ENCODE data around the gene C1orf50. TPM values are rescaled to one million over a fixed set of nuclear protein-coding genes. Genes with fewer than 3 reads are reported as not detected.

C1orf50 gene
- total and polyA plus RNA-seq, 10 donors, result 1.5 to 9.8 (median 4.5) TPM

DNA sequence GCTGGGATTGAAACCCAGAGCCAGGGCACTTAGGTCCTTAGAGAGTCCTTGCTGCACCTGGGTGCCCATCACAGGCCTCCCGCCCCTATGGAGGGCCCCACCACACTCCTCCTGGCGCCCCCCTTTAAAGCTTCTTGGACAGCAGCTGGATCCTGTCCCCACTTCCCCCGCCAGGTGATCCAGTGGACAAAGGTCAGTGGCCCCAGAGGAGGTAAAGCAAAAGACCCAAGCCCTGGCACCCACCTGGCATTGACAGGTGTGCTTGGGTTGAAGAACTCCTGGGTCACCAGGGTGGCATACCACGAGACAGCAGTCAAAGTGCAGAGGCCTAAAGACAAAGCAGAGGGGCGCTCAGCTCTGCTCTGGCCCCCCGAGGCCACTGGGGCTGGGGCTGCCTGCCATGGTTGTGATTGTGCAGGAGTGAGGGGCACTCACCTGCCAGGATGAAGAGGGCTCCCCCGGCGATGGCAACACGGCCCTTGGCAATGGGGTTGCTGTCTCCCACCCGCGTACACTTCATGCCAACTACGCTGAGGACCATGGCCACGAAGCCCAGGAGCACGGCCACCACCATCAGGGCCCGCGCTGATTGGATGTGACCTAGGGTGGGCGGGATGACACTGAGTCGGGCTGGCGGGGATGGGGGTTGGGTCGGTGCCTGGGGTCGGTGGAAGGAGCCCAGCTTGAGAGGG is 28.9 kb upstream of the C1orf50 start:
- Histone ChIP-seq H3K4me1 (peaks cover 0 to 19% (median 12%) of the 10 kb centered on the region in 6 donors), H3K4me3 (no peak overlapping the region), H3K27me3 (replicated peaks in 1 of 7) (no peaks in the 10 kb centered on the region), H3K36me3 (no peaks in the 10 kb centered on the region), H3K27ac (no peak overlapping the region), H3K9me3 (no peaks in the 10 kb centered on the region)
- DNase-seq, result no peak
- intact Hi-C loops (cut with DNase I; ENCODE audit: low total_unique reads), result no loop called here
- 86 to 94% (median 92%) methylated on average over 13 to 21 of the region's 21 CpGs for WGBS, 5 donors
- TF ChIP-seq, protein P1, sequence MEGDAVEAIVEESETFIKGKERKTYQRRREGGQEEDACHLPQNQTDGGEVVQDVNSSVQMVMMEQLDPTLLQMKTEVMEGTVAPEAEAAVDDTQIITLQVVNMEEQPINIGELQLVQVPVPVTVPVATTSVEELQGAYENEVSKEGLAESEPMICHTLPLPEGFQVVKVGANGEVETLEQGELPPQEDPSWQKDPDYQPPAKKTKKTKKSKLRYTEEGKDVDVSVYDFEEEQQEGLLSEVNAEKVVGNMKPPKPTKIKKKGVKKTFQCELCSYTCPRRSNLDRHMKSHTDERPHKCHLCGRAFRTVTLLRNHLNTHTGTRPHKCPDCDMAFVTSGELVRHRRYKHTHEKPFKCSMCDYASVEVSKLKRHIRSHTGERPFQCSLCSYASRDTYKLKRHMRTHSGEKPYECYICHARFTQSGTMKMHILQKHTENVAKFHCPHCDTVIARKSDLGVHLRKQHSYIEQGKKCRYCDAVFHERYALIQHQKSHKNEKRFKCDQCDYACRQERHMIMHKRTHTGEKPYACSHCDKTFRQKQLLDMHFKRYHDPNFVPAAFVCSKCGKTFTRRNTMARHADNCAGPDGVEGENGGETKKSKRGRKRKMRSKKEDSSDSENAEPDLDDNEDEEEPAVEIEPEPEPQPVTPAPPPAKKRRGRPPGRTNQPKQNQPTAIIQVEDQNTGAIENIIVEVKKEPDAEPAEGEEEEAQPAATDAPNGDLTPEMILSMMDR (IDR thresholded peaks at IDR 0.05 in 8 of 11, conservative IDR thresholded peaks at IDR 0.05 in 3 of 11), result no peak
- TF ChIP-seq POLR2AphosphoS5 (IDR thresholded peaks at IDR 0.05) (no peak), POLR2A (IDR thresholded peaks at IDR 0.05) (no peak)

DNA sequence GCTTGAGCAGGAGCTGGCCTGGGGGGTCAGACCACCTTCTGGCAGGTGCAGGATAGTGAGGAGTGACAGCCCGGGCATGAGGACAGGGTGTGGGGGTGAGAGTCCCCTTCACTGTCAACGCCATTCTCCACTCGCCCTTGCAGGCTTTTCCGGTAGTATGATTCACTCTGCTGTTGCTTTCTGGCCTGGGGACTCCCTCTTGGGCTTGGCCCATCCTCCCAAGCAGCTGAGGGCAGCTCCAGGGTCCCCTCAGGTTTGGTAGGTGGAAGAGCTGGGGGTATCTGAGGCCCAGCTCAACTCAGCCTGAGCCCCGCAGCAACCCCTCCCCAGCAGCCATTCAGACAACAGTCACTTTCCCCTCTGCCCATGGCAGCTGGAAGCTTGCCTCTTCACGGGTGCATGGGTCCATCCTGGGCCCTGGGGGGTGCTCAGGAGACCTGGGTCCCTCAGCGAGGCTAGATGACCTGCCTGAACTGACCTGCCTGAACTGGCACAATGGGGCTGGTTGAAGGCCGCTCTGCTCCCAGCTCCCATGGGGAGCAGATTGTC is 28.3 kb upstream of the C1orf50 start:
- no peak overlapping the region for H3K27ac ChIP-seq
- 76 to 95% (median 86%) methylated on average over 8 of the region's 8 CpGs for WGBS, 5 donors
- no peaks in the 10 kb centered on the region for H3K9me3 ChIP-seq
- no peak for DNase-seq
- TF ChIP-seq, protein P1 (IDR thresholded peaks at IDR 0.05 in 8 of 11, conservative IDR thresholded peaks at IDR 0.05 in 3 of 11), result no peak
- TF ChIP-seq POLR2A (IDR thresholded peaks at IDR 0.05) (no peak), POLR2AphosphoS5 (IDR thresholded peaks at IDR 0.05) (no peak)
- H3K4me3 ChIP-seq, result no peak overlapping the region
- intact Hi-C loops (cut with DNase I; ENCODE audit: low total_unique reads), result no loop called here
- H3K4me1 ChIP-seq, result peaks cover 0 to 19% (median 12%) of the 10 kb centered on the region in 6 donors
- no peaks in the 10 kb centered on the region for H3K27me3 ChIP-seq (replicated peaks in 1 of 7)
- no peaks in the 10 kb centered on the region for H3K36me3 ChIP-seq

DNA sequence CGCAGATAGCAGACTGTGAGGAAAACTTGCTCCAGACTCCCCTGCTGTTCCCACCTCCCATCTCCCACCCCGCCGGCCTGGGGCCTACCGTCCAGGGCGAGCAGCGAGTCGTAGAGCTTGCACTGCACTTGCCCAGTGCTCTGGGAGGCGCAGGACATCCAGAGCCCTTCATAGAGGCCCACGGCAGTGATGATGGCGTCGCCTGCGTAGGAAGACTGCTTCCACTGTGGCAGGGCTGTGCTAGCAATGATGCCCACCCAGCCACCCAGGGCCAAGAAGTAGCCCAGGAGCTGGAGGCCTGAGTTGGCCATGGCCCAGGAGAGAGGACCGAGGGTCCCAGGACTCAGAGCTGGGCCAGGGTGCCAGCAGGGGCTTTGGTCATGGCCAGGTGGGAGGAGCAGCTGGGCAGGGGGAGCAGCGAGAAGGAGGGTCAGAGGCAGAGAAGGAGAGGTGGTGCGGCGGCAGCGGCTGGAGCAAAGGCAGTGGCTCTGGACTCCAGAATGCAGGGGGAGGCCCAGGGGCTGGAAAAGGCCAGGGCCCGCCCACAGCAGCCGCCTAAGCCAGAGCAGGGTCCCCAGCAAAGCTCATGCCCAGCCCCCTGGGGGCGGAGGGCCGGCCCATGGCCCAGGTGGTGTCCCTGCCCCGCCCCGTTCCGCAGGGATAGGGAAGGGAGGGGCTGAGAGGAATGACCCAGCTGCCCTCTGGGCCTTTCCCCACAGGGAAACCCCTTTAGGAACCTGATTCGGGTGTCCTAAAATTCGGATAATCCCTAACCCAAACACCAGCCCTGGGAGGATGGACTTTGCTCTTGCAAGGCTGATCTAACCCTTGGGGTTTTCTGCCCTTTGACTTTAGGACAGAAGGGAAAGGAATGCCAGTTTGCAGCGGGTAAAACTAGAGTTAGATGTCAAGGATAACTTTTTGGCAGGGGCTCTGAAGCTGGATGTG is 27.0 kb upstream of the C1orf50 start, which contains the start of gene CLDN19:
Gene CLDN19, minus strand, starts transcription at position 484 of the 948 bp plus-strand sequence. Its CDS starts 173 bp downstream, at position 311.
- Histone ChIP-seq H3K9me3 (no peaks in the 10 kb centered on the region), H3K27me3 (replicated peaks in 1 of 7) (no peaks in the 10 kb centered on the region), H3K36me3 (no peaks in the 10 kb centered on the region), H3K27ac (no peak within 1 kb of the TSS), H3K4me1 (peaks cover 0 to 19% (median 12%) of the 10 kb centered on the region in 6 donors), H3K4me3 (no peak within 1 kb of the TSS)
- intact Hi-C loops (cut with DNase I; ENCODE audit: low total_unique reads), result no loop called here
- 79 to 85% (median 81%) methylated on average over 20 to 27 of the region's 27 CpGs for WGBS, 5 donors
- DNase-seq, result no peak
- TF ChIP-seq POLR2A (IDR thresholded peaks at IDR 0.05), result no peak
- TF ChIP-seq, protein P1 (IDR thresholded peaks at IDR 0.05 in 8 of 11, conservative IDR thresholded peaks at IDR 0.05 in 3 of 11), result no peak
- TF ChIP-seq POLR2AphosphoS5 (IDR thresholded peaks at IDR 0.05), result no peak
